ENCODE data around the gene SULF2. TPM values are rescaled to one million over a fixed set of nuclear protein-coding genes. Genes with fewer than 3 reads are reported as not detected.
A peak's percentile ranks its signal among the peaks of the same experiment; 100 is the strongest.

SULF2 gene
- total and polyA plus RNA-seq, 9 of the 15 experiments (the other 6 are each of a cell fraction or from before 2014, with no cell fraction given): 0.33 TPM; not detected in 8

DNA sequence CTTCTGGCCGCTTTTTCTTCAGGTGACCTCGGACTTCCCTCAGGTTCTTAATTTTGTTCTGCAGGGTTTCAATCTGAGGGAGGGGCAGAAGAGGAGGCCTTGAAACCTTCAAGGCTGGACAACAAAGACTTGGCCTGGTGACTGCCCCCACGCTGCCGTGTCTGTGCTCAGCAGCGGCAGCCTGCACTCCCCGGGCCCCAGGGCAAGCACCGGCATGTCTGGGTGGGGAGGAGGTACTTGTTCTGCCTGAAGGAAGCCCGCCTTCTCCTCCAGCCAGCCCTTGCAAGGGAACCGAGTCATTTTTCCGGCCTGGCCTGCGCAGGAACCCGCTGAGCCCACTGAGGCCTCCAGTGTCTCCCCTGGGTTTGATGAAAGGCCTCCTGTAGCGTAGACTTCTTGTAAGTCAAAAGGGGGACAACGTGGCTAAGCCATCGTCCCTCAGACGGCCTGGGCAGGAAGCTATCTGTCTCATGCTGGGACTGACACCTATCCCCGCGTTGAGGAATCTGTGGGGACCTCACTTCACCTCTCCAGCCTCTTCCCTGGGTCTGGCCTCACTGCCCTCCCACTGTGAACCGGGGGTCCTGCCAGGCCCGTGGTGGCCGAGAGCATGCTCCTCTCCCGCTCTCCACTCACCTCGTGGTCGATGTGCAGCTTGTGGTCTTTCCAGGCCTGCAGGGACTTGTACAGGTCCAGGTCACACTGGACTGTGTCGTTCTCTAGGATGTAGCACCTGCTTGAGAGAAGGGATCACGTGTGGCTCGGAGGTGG, 119.9 kb downstream of the SULF2 start (continued):
- TF ChIP-seq BCLAF1 (IDR thresholded peaks at IDR 0.05; ENCODE audit: borderline replicate concordance in 1 of 2, control insufficient read depth in 1 of 2, low read depth in 2 of 2, low read length in 1 of 2): no peak
- no peak for TF ChIP-seq SPI1 (IDR thresholded peaks at IDR 0.05; ENCODE audit: borderline replicate concordance, low read depth, low read length)
- TF ChIP-seq POLR2G (IDR thresholded peaks at IDR 0.05; ENCODE audit: low read depth, low read length): peak; percentile 36; the same call in 1 of the 2 replicates
- no peak for TF ChIP-seq RBFOX2 (IDR thresholded peaks at IDR 0.05; ENCODE audit: low read depth, low read length)
- TF ChIP-seq, protein P1, sequence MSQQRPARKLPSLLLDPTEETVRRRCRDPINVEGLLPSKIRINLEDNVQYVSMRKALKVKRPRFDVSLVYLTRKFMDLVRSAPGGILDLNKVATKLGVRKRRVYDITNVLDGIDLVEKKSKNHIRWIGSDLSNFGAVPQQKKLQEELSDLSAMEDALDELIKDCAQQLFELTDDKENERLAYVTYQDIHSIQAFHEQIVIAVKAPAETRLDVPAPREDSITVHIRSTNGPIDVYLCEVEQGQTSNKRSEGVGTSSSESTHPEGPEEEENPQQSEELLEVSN (IDR thresholded peaks at IDR 0.05; ENCODE audit: borderline replicate concordance in 1 of 2, extremely low read depth in 1 of 2, insufficient read depth in 1 of 2, insufficient read length in 1 of 2, low read depth in 1 of 2, low read length in 1 of 2, poor library complexity in 1 of 2, severe bottlenecking in 1 of 2): peak in 1 of 2 experiments; percentile 61
- TF ChIP-seq ZBTB11 (CRISPR knock-in tag; IDR thresholded peaks at IDR 0.05): peak in 1 of 3 experiments; percentile 42; a peak in 1 of 6 replicates
